GM15510 (cell line): ENCODE data around the gene CHST2.

Source experiments
- POLR2A ChIP-seq: IDR thresholded peaks from 3 replicates; pipeline ENCODE4 v1.6.1; 2011; ENCODE audit warnings: borderline replicate concordance; ENCODE audit not compliant: insufficient read length; ENCODE audit errors: extremely low read depth

Gene CHST2

GRCh38 chr3:143170074-143170473, 50.5 kb downstream of the CHST2 start:
- no peak for TF ChIP-seq POLR2A

GRCh38 chr3:143170676-143171075, 51.1 kb downstream of the CHST2 start:
- TF ChIP-seq POLR2A, result no peak

DNA sequence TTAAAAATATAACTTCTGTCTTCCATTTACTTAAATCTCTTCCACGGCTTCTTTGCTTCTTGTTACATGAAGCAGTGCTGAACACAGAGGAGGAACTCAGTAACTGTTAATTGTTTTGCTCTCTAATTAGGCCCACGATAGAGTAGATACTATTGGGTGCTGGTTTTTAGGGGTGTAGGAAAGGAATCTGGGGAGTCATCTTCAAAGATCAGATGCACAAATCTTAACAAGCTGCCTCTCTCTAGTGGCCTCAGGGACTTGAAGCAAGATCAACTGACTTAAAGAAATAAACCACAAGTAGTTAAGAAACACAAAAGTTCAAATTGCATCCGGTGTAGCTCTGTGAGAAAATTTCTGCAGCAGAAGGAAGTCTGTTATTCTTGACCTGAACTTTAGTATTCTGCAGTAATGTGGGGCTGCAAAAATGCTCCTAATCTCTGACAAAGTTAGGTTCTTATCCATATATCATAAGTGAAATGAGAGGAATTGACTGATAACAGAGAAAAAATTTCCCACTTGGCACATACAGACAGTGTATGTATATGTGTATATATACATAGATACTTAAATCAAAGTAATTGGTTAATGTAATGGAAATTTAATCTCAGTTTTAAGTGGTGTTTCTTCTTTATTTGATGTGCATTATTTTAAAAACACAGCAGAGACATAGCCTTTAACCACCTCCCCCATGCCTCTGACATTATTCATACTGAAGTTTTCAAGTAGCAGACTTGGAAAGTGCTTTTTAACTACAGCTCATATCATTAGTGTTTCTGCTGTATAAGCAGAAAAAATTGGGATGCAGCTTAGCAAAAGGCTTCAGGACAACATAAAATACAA, 51.8 kb downstream of the CHST2 start:
- TF ChIP-seq POLR2A, result no peak

- TF ChIP-seq POLR2A, result no peak
Measured at GRCh38 chr3:143172062-143172794, 52.7 kb downstream of the CHST2 start.

DNA sequence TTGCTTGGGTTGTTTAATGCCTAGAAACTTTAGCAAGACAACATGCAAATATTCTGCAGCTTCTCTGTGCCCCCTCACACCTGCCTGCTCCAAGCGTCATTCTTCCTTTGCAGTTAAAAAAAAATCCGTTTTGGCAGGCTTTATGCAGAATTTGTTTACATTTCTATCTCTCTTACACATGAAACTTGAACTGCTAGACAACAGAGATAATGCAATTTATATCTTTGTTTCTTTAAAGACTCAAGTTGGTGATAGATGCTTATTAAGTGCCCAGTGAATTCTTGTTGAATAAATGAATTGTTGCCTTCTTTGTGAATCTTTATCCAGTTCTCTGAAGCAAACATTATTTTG, 53.2 kb downstream of the CHST2 start:
- TF ChIP-seq POLR2A, result no peak

GRCh38 chr3:143173242-143173641, 53.7 kb downstream of the CHST2 start:
- TF ChIP-seq POLR2A, result no peak
